CD4-positive, CD25-positive, alpha-beta regulatory T cell (primary cell): ENCODE measurements around the gene HLTF. TPM values are rescaled to one million over a fixed set of nuclear protein-coding genes. Genes with fewer than 3 reads are reported as not detected.

Experiments
- ATAC-seq, 2 donors: fragments of 150-1000 bp; cut with Tn5 transposase; one replicate each; pipeline ENCODE4 v1.10.0; 2021; ENCODE audit warnings: low read depth in 2 of 2, moderate number of reproducible peaks in 2 of 2, moderate library complexity in 1 of 2
- DNase-seq, 3 donors: peaks; one replicate each; pipeline versions ENCODE4 v3.0.0 to v3.0.0-alpha.2; 2012 to 2022; ENCODE audit warnings: mixed read lengths in 1 of 3
- H3K27ac ChIP-seq: one replicate; pipeline ENCODE4 v1.7.0; 2013; ENCODE audit warnings: mild to moderate bottlenecking, low read length; ENCODE audit not compliant: insufficient read depth, poor library complexity, severe bottlenecking
- H3K27me3 ChIP-seq: one replicate; pipeline ENCODE4 v1.7.0; 2013; ENCODE audit warnings: low read length; ENCODE audit not compliant: control insufficient read depth, insufficient read depth
- H3K36me3 ChIP-seq: one replicate; pipeline ENCODE4 v1.7.0; 2013; ENCODE audit warnings: mild to moderate bottlenecking, low read length, moderate library complexity; ENCODE audit not compliant: control insufficient read depth, insufficient read depth
- H3K4me1 ChIP-seq: 2 replicates; pipeline ENCODE4 v1.7.0; 2013; ENCODE audit warnings: mild to moderate bottlenecking, low read length; ENCODE audit not compliant: insufficient read depth, control insufficient read depth, poor library complexity, severe bottlenecking
- H3K4me3 ChIP-seq: one replicate; pipeline ENCODE4 v1.7.0; 2013; ENCODE audit warnings: low read depth, mild to moderate bottlenecking, low read length, moderate library complexity
- H3K9me3 ChIP-seq, 2 experiments: 1 replicate in 1 of 2; 2 replicates in 1 of 2; pipeline ENCODE4 v1.7.0; 2013; ENCODE audit warnings: low read length in 2 of 2, mild to moderate bottlenecking in 1 of 2, moderate library complexity in 1 of 2; ENCODE audit not compliant: control insufficient read depth in 2 of 2
- H3K27ac Mint-ChIP-seq, 3 donors: one replicate each; pipeline ENCODE4 v1.8.0; 2020 to 2022; ENCODE audit warnings: mild to moderate bottlenecking in 3 of 3, mixed read lengths in 3 of 3, moderate library complexity in 2 of 3
- H3K27me3 Mint-ChIP-seq: one replicate; pipeline ENCODE4 v1.8.0; 2022; ENCODE audit warnings: mild to moderate bottlenecking, mixed read lengths
- H3K36me3 Mint-ChIP-seq: one replicate; pipeline ENCODE4 v1.8.0; 2020; ENCODE audit warnings: mixed read lengths
- H3K4me1 Mint-ChIP-seq, 4 donors: one replicate each; pipeline ENCODE4 v1.8.0; 2020 to 2022; ENCODE audit warnings: mixed read lengths in 4 of 4, mild to moderate bottlenecking in 1 of 4
- H3K4me3 Mint-ChIP-seq, 4 donors: one replicate each; pipeline ENCODE4 v1.8.0; 2020 to 2022; ENCODE audit warnings: mild to moderate bottlenecking in 4 of 4, mixed read lengths in 4 of 4, moderate library complexity in 3 of 4
- H3K9me3 Mint-ChIP-seq, 7 donors: one replicate each; pipeline ENCODE4 v1.8.0; 2020 to 2022; ENCODE audit warnings: mixed read lengths in 7 of 7, mild to moderate bottlenecking in 3 of 7, moderate library complexity in 2 of 7
- polyA plus RNA-seq, 4 donors: library from polyadenylated mRNA; unstranded; fragments of 300-500 nt; fragmentation: Illumina TruSeq; gene quantifications; one replicate each; pipeline ENCODE4 v1.2.3, GENCODE V29; 2021
- total RNA-seq: library from RNA; stranded (reverse); gene quantifications from one replicate; pipeline ENCODE4 v1.2.3, GENCODE V29; 2022

Gene HLTF
- total and polyA plus RNA-seq, 5 donors from 2014 or later = 9.8 to 18.9 (median 17.2) TPM

DNA sequence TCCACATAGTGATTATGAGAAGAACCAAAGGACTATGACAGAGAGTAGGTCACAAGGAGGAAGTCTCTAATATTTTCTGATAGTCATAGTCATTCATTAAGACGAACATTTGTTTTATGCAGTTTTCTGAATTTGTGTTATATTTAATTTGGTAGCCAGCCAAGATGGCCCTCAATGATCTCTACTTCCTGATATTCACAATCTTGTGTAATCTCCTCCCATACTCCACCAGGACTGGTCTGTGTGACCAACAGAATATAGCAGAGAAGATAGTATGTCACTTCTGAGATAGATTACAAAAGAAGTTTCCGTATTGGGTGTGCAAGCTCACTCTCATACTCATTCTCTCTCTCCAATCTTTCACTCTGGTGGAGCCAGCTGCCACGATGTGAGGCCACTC is 30.8 kb downstream of the HLTF start:
- H3K4me1 ChIP-seq = no peaks in the 10 kb centered on the region
- Mint-ChIP-seq H3K4me1 (peaks cover 0 to 15% (median 0%) of the 10 kb centered on the region in 4 donors), H3K9me3 (peaks cover 0 to 4% (median 0%) of the 10 kb centered on the region in 7 donors), H3K27ac (no peak overlapping the region), H3K36me3 (peaks cover 59% of the 10 kb centered on the region), H3K4me3 (no peak overlapping the region), H3K27me3 (no peaks in the 10 kb centered on the region)
- no peak overlapping the region for H3K4me3 ChIP-seq
- no peak overlapping the region for H3K27ac ChIP-seq
- no peak for DNase-seq
- H3K27me3 ChIP-seq = no peaks in the 10 kb centered on the region
- H3K9me3 ChIP-seq = no peaks in the 10 kb centered on the region
- ATAC-seq = no peak
- peaks cover 47% of the 10 kb centered on the region for H3K36me3 ChIP-seq

GRCh38 chr3:149044339-149045083 is 41.8 kb downstream of the HLTF start:
- H3K36me3 Mint-ChIP-seq = peaks cover 18% of the 10 kb centered on the region
- H3K9me3 Mint-ChIP-seq = no peaks in the 10 kb centered on the region
- Histone ChIP-seq H3K27me3 (no peaks in the 10 kb centered on the region), H3K27ac (no peak overlapping the region), H3K4me1 (no peaks in the 10 kb centered on the region), H3K36me3 (peaks cover 6% of the 10 kb centered on the region), H3K4me3 (no peak overlapping the region), H3K9me3 (no peaks in the 10 kb centered on the region)
- peak overlapping the region in 2 of 3 donors; percentile 1 to 32 for H3K27ac Mint-ChIP-seq
- DNase-seq = no peak
- no peak overlapping the region for H3K4me3 Mint-ChIP-seq
- H3K4me1 Mint-ChIP-seq = peaks cover 14 to 34% (median 20%) of the 10 kb centered on the region in 4 donors
- no peaks in the 10 kb centered on the region for H3K27me3 Mint-ChIP-seq
- ATAC-seq = no peak

GRCh38 chr3:149042789-149043386 is 43.4 kb downstream of the HLTF start:
- Mint-ChIP-seq H3K9me3 (no peaks in the 10 kb centered on the region), H3K4me1 (peaks cover 14 to 34% (median 20%) of the 10 kb centered on the region in 4 donors), H3K27me3 (no peaks in the 10 kb centered on the region), H3K36me3 (peaks cover 20% of the 10 kb centered on the region), H3K27ac (peak overlapping the region; percentile 16 to 56 (median 32)), H3K4me3 (peak overlapping the region in 3 of 4 donors; percentile 5 to 45 (median 20))
- H3K4me1 ChIP-seq = no peaks in the 10 kb centered on the region
- H3K4me3 ChIP-seq = peak overlapping the region; percentile 27
- DNase-seq = peak in 1 of 3 donors; percentile 67
- H3K9me3 ChIP-seq = no peaks in the 10 kb centered on the region
- H3K27ac ChIP-seq = no peak overlapping the region
- peaks cover 18% of the 10 kb centered on the region for H3K36me3 ChIP-seq
- H3K27me3 ChIP-seq = no peaks in the 10 kb centered on the region
- peak in 1 of 2 donors; percentile 50 for ATAC-seq

- H3K27ac ChIP-seq = no peak overlapping the region
- Mint-ChIP-seq H3K4me3 (no peak overlapping the region), H3K36me3 (peaks cover 24% of the 10 kb centered on the region), H3K4me1 (peaks cover 10 to 17% (median 13%) of the 10 kb centered on the region in 4 donors), H3K27ac (no peak overlapping the region), H3K9me3 (no peaks in the 10 kb centered on the region), H3K27me3 (no peaks in the 10 kb centered on the region)
- no peak overlapping the region for H3K4me3 ChIP-seq
- no peaks in the 10 kb centered on the region for H3K4me1 ChIP-seq
- no peak for ATAC-seq
- H3K36me3 ChIP-seq = peaks cover 16% of the 10 kb centered on the region
- no peaks in the 10 kb centered on the region for H3K27me3 ChIP-seq
- H3K9me3 ChIP-seq = no peaks in the 10 kb centered on the region
- DNase-seq = no peak
These were observed 48.0 kb downstream of the HLTF start for GRCh38 chr3:149038322-149038721.

DNA sequence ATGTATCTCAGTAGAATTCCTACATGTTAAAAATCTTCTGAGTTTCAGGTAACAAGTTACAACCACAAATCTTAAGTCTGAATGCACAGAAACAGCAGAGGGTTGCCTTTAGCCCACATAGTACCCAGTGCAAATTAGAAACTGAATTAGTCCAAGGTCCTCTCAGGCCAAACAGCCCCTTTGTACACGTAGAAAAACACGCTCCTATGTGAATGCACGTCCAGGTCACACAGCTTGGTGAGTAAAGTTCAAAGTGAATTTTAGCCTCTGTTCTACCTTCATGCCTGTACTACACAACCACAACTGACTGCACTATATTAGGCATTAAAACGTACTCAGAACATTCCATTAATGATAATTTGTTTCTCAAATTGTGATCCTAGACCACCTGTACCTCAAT is 48.6 kb downstream of the HLTF start:
- H3K4me3 Mint-ChIP-seq = no peak overlapping the region
- no peak overlapping the region for H3K27ac Mint-ChIP-seq
- Histone ChIP-seq H3K27ac (no peak overlapping the region), H3K9me3 (no peaks in the 10 kb centered on the region), H3K27me3 (no peaks in the 10 kb centered on the region), H3K36me3 (peaks cover 16% of the 10 kb centered on the region), H3K4me3 (no peak overlapping the region), H3K4me1 (no peaks in the 10 kb centered on the region)
- H3K9me3 Mint-ChIP-seq = no peaks in the 10 kb centered on the region
- DNase-seq = no peak
- H3K36me3 Mint-ChIP-seq = peaks cover 24% of the 10 kb centered on the region
- peaks cover 6 to 11% (median 7%) of the 10 kb centered on the region in 4 donors for H3K4me1 Mint-ChIP-seq
- ATAC-seq = no peak
- no peaks in the 10 kb centered on the region for H3K27me3 Mint-ChIP-seq

DNA sequence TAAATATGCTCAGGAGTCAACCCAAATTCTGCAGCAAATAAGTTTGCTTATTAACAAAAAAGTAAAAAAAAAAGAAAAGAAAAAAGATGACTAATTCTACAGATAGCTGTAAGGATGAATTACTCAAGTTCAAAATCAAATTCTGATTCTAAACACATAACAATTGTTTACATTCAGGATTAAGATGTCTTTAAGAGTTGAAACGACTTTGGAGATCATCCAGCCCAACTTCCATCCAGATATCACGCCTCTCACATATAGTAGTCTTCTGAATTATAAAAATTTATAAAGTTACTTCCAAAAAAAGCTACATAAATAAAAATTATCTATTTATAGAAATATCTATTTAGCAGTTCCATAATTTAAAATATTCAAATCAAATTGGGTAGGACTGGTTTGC is 55.2 kb downstream of the HLTF start:
- H3K27me3 ChIP-seq = no peaks in the 10 kb centered on the region
- H3K27ac ChIP-seq = no peak overlapping the region
- H3K9me3 ChIP-seq = no peaks in the 10 kb centered on the region
- H3K27me3 Mint-ChIP-seq = no peaks in the 10 kb centered on the region
- H3K4me3 Mint-ChIP-seq = no peak overlapping the region
- no peaks in the 10 kb centered on the region for H3K4me1 ChIP-seq
- peaks cover 0 to 3% (median 0%) of the 10 kb centered on the region in 7 donors for H3K9me3 Mint-ChIP-seq
- H3K36me3 Mint-ChIP-seq = peaks cover 45% of the 10 kb centered on the region
- no peak overlapping the region for H3K4me3 ChIP-seq
- H3K4me1 Mint-ChIP-seq = no peaks in the 10 kb centered on the region
- no peak for ATAC-seq
- H3K36me3 ChIP-seq = peaks cover 25% of the 10 kb centered on the region
- no peak for DNase-seq
- no peak overlapping the region for H3K27ac Mint-ChIP-seq

GRCh38 chr3:149026718-149027117 is 59.6 kb downstream of the HLTF start:
- ATAC-seq = no peak
- H3K4me1 Mint-ChIP-seq = peaks cover 0 to 6% (median under 1%) of the 10 kb centered on the region in 4 donors
- no peak overlapping the region for H3K4me3 Mint-ChIP-seq
- H3K36me3 Mint-ChIP-seq = peaks cover 62% of the 10 kb centered on the region
- H3K27me3 ChIP-seq = no peaks in the 10 kb centered on the region
- H3K27me3 Mint-ChIP-seq = no peaks in the 10 kb centered on the region
- peaks cover 0 to 8% (median 0%) of the 10 kb centered on the region in 7 donors for H3K9me3 Mint-ChIP-seq
- H3K4me3 ChIP-seq = no peak overlapping the region
- H3K4me1 ChIP-seq = no peaks in the 10 kb centered on the region
- H3K9me3 ChIP-seq = no peaks in the 10 kb centered on the region
- H3K27ac ChIP-seq = no peak overlapping the region
- H3K36me3 ChIP-seq = peaks cover 59% of the 10 kb centered on the region
- no peak for DNase-seq
- H3K27ac Mint-ChIP-seq = peak overlapping the region in 2 of 3 donors; percentile 71 to 82
